ENCODE data around the gene SNRNP40.

SNRNP40 gene

DNA sequence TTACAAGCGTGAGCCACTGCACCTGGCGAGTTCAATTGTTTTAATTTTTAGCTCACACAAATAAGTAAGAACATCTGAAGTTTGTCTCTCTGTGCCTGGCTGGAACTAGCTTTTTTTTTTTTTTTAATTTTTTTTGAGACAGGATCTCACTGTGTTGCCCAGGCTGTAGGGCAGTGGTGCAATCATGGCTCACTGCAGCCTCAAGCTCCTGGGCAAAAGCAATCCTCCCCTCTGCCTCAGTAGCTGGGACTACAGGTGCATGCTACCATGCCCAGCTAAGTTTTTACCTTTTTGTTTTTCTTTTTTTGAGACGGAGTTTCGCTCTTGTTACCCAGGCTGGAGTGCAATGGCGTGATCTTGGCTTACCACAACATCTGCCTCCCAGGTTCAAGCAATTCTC is 64.8 kb downstream of the SNRNP40 start:
- no peak for DNase-seq (ENCODE audit: low read depth)

DNA sequence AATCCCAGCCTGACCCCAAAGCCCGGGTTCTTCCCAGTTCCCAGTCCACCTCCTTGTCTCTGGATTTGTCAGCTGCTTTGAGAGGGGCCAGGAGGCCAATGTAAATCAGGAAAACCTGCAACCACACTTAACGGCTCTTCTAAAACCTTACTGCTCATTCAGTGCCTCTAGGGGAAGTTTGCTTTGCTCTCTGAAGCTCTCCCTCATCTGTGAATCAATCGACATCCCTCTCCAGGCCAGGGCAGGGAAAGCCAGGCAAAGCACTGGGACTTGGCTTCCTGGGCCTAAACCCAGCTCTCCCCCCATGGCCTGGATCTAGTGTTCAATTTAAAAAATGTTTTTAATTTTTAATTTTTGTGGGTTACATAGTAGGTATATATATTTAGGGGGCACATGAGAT is 66.2 kb downstream of the SNRNP40 start:
- DNase-seq (ENCODE audit: low read depth): no peak

DNA sequence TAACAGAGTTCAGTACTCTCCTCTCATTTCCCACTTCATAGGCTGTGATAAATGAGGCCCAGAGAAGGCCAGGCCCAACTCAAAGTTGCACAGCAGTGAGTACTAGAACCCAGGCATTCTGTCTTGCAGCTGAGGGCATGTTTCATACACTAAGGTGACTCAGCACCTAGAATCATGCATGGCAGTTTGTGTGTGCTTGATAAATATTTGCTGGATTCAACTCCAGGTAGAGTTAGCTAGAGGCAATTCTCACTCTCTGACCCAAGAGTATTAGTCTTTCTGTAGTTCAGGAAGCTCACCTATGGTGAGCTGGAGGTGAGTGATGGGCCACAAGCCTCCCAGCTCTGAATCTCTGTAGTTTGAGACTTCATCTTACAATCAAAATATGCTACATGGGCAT is 67.6 kb downstream of the SNRNP40 start:
- no peak for DNase-seq (ENCODE audit: low read depth)

DNA sequence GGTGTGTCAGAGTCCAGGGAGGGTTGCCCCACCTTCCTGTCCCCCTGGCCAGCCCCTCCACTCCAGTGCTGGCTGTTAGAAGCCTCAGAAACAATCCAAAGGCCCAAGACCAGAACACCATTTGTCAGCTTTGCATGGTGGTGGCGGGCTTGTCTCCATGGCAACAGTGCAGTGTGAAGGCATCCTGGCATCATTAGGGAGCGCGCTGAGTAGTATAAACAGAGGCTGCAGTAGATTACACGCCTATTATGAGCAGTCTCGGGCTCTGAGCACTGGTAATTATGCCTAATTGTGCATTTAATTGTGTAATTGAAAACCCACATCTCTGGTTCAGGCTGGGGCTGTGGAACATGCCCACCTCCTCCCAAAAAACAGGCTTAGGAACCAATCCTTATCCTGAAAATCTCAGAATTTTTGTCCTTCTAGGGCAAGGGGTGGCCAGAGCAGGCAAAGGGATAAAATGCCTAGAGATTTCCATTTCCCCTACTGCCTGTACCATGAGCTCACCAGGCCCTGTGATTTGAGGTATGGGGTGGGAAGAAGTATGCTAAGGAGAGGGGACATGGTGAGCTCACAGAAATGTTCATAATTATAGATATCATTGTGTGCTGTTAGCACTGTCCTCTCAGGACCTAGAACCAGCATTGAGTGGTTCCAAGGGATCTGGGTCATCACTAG is 68.6 kb downstream of the SNRNP40 start:
- DNase-seq (ENCODE audit: low read depth): no peak

DNA sequence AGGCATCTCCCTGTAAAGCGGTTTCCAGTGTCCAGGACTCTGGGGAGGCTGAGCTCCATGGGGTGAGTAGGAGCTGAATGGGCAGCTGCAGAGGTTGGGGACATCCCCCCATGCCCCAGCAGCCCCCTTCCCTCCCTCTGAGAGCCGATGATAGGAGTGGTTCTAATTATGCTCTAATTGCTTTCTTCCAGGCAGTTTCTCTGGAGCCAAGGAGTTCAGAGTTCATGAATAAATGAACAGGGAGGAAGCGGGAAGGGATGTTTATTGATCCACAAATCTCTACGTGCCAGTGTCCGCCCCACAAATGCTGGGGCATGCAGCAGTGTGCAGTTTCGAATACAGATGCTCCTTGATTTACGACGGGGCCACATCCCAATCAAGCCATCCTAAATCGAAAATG is 72.5 kb downstream of the SNRNP40 start:
- no peak for DNase-seq (ENCODE audit: low read depth)

DNA sequence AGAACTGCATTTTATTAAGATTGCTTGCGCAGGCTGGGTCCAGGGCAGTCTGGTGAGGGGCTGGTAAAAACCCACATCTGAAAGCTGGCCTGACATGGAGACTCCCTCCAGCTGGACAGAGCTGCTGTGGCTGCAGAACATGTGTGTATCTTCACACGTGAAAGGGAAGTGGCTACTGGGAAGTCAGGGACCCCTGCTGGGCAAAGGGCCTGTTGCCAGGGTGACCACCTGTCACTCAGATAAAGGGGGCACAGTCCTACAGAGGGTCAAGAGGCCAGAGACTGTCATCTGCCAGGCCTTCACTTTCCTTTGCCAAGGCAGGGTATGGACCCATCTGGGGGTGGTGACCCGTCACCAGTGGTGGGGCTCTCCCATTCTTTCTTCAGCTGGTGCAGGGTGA is 74.4 kb downstream of the SNRNP40 start:
- no peak for DNase-seq (ENCODE audit: low read depth)

DNA sequence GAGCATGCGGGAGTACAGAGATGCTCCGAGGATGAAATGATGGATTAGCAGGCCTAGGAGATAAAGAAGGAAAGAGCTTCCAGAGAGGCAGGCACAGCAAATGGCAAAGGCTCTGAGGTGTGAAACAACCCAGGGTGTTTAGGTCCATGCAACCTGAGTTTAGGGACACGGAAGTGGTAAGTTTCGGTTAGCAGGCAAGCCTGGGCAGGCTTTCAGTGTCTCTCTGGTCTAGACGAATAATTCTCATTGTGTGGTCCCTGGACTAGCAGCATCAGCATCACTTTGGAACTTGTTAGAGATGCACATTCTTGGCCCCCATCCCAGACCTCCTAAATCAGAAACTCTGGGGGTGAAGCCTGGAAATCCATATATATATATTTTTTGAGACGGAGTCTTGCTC is 75.5 kb downstream of the SNRNP40 start:
- DNase-seq (ENCODE audit: low read depth): no peak

DNA sequence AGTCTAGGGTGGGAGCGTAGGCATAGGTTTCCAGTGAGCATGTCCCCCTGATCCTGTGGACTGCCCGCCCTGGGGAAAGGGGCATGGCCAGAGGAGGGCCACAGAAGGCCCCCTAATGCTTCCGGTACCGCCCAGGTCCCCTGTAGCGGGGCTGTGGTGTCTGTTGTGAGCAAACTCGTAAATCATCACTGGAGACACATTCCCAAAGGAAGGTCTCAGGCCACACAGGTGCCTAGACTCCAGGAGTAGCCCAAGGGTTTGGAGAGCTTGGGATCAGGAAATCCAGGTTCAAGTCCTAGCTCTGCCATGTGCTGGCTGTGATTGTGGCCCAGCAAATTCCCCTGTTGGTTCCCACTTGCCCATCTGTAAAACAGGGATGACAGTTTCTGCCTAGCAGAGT is 77.1 kb downstream of the SNRNP40 start:
- no peak for DNase-seq (ENCODE audit: low read depth)

DNA sequence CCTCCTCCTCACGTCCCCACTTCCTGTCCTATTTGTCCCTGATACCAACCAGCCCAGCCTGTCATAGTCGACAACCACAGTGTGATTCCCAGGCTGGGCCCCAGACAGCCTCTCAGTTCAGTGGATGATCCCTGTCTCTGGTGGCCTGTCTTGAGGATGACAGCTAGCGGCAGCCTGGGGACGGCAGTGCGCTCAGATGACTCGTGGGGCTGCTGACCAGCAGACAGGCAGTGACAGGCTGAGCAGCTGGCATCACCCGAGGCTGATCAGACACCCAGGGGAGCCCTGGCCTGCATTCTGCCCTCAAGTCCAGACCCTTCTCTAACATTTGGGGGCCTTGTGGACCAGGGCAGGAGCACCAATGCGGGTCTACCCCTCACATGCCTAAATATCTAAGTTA is 77.9 kb downstream of the SNRNP40 start:
- no peak for DNase-seq (ENCODE audit: low read depth)

DNA sequence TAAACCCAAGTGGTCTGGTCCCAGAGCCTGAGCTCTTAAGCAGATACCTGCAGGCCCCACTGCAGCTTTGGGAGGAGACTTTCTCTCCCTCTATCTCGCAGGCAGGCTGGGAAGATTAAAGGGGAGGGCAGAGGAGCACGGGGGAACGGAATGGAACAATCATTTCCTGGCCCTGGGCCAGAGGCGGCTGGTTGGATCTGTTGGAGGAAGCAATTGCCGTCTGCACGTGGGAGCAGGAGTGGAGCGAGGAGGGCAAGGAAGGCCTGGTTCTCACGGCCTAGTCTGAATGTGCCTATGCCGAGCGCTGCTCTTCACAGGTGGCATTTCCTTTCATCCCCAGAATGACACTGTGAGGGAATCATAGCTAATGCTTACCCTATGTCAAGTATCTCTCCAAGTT is 80.6 kb downstream of the SNRNP40 start:
- DNase-seq (ENCODE audit: low read depth): no peak

DNA sequence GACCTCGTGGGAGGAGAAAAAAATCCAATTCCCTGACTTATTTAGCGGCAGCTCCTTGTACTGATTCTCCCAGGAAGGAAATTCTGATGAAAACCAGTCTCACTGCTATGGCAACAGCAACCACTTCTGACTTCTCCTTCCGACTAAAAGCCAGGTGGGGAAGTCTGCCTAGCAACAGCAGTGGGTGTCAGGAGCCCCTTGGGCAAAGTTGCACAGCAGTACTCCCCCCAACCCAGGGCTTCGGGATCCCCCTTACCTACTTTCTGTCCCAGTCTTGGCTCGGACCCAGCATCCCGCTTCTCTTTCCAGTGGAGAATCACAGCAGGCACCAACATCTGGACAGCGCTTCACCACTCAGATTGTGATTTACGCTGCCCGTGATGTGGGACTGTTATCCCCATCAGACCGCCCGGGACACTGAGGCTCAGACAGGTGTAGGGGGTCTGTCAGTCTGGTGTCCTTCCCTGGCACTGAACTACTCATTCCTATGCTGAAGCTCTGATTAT is 81.5 kb downstream of the SNRNP40 start:
- DNase-seq (ENCODE audit: low read depth): no peak

DNA sequence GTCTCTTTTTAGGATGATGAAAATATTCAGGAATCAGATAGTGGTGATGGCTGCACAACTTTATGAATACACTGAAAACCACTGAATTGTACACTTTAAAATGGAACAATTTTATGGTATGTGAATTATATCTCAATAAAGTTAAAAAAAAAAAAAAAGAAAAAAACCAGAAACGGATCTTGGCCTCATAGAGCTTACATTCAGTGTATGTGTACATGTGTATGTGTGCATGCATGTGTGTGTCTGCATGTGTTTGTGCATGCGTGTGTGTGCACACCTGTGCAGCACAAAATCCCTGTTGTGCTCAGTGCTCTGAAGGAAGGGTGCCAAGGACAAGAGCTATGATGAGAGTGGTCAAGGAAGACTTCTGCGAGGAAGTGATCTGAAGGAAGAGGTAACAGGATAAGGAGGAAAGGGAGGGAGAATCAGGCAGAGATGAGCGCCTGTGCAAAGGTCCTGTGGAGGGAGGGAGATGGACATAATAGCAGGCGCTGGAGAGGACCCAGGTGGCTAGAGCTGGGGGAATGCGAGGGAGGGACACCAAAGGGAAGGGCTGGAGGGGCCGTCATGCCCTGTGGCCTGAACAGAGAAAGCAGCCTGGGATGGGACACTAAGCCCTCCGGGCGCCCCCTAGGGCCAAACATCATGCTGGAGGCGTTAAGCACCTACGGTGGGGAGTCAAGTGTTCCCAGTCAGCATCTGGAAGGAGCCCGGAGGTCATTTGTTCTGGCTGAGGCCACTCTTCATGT is 82.1 kb downstream of the SNRNP40 start:
- DNase-seq (ENCODE audit: low read depth): no peak
